ENCODE results near the gene OR9G1. TPM values are rescaled to one million over a fixed set of nuclear protein-coding genes. Genes with fewer than 3 reads are reported as not detected.
"Not testable (repeated sequence)": the region's sequence is repeated elsewhere in the genome, so short reads cannot be mapped to it uniquely, and the experiment has no call there.

Gene OR9G1, protein sequence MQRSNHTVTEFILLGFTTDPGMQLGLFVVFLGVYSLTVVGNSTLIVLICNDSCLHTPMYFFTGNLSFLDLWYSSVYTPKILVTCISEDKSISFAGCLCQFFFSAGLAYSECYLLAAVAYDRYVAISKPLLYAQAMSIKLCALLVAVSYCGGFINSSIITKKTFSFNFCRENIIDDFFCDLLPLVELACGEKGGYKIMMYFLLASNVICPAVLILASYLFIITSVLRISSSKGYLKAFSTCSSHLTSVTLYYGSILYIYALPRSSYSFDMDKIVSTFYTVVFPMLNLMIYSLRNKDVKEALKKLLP
- total RNA-seq: under 0.01 TPM

DNA sequence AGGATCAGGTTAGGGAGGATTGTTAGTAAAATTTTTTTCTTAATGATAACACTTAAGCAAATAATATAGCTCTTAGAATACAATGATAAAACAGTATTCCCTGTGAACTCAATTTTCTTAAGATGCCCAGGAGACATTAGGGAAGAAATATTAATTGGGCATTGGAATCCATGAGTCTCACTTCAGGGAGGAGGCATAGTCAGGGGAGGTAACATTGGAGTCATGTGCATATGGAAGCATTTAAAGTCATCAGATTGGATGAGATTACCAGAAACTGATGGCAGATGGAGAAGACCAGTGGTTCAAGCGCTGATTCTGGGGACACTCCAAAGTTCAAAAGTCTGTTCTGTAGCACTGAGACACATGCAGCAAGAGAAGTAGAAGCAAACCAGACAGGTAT is at the start of gene OR9G1:
Gene OR9G1 (plus strand): TSS at position 301 of the 400 bp plus-strand sequence. CDS start 1,293 bp downstream, outside the sequence.
- no peak for DNase-seq (ENCODE audit: low read depth in 2 of 3, low spot score in 2 of 3)

DNA sequence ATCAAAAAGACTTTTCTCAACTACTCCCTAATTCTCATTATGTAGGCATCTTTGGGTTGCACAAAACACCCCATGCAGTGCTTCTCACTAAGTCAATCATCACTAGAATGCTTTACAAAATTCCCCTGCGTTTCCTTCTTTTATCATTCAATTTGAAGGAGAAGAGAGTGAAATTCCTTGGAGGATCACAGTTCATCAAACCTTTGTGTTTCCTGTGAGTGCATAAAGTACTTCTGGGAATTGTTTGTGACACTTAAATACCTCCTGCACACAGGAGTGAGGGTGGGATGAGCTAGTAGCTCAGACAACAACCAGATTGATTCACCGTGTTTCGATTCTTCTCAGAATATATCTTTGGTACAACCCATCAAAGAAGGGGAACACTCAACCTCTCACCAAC is 39.1 kb upstream of the OR9G1 start:
- DNase-seq (ENCODE audit: low read depth in 2 of 3, low spot score in 2 of 3): no peak

GRCh38 chr11:56663386-56663785 is 35.5 kb upstream of the OR9G1 start, which contains the start of gene OR5AR1:
OR5AR1 (plus strand) TSS chr11:56663686; CDS start chr11:56663686, 0 bp downstream.
- no peak for DNase-seq (ENCODE audit: low read depth in 2 of 3, low spot score in 2 of 3)

DNA sequence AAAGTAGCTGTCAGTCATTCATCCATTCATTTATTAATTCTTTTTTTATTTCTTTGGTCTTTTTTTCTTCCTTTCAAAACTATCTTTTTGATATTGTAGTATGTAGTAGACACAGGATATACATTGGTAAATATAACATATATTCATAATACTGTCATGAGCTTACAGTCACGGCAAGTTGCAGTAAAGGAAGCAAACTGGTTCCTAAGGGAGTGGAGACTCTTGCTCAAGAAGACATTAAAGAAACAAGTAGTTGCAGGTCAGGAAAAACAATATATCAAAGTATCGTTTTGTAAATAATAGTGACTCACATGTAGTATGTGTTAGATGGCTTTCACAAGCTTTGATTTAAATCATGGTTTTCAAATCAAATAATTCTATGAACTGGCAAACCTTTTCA is 27.9 kb upstream of the OR9G1 start:
- DNase-seq (ENCODE audit: low read depth in 2 of 3, low spot score in 2 of 3): no peak

- no peak for DNase-seq (ENCODE audit: low read depth in 2 of 3, low spot score in 2 of 3)
These were observed 10.3 kb upstream of the OR9G1 start for GRCh38 chr11:56688554-56689100.

DNA sequence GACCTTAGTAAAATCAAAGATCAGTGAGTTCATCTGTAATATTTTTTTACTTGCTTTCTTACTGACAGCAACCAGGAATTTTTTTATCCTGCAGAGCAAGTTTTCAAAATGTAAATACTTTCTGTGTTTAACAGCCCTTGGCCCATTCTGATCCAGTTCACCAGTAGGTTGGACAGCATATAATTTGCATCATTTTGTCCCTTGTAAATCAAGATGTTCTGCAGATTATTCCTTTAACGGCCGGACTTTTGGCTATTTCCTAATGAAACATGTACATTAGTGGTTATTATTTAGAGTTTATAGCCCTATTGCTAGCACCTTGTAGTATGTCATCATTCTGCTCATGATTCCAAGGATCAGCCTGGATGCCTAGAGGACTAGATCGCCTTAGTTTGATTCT is 7.7 kb upstream of the OR9G1 start:
- DNase-seq (ENCODE audit: low read depth in 2 of 3, low spot score in 2 of 3): not testable (repeated sequence)

DNA sequence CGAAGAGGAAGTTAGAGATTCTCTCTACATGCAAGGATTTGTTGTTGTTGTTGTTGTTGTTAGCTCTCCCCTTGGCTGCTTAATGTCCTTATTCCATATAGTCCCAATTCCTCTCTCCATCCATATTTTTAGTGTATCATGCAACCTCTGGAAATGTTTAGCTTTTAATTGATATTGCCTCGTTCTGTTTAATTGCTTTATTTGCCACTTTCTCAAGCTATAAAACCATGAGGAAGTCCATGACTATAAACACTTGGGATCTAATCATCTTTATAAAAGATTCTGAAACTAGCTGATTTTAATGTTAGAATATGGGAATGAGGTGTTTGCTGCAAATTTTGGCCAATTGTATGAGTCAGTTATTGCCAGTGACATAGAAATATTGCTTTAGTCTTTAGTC is 5.5 kb upstream of the OR9G1 start:
- DNase-seq (ENCODE audit: low read depth in 2 of 3, low spot score in 2 of 3): no peak

DNA sequence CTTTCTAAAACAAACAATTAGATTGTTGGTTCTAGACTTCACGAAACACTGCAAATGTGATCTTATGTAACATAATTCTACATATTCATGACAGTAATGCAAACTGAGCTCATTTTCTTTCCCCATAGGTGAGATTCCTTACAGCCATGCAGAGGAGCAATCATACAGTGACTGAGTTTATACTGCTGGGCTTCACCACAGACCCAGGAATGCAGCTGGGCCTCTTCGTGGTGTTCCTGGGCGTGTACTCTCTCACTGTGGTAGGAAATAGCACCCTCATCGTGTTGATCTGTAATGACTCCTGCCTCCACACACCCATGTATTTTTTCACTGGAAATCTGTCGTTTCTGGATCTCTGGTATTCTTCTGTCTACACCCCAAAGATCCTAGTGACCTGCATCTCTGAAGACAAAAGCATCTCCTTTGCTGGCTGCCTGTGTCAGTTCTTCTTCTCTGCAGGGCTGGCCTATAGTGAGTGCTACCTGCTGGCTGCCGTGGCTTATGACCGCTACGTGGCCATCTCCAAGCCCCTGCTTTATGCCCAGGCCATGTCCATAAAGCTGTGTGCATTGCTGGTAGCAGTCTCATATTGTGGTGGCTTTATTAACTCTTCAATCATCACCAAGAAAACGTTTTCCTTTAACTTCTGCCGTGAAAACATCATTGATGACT is 1.5 kb downstream of the OR9G1 start:
- no peak for DNase-seq (ENCODE audit: low read depth in 2 of 3, low spot score in 2 of 3)

- DNase-seq (ENCODE audit: low read depth in 2 of 3, low spot score in 2 of 3): no peak
These were observed 2.1 kb downstream of the OR9G1 start for GRCh38 chr11:56700914-56701485.

- no peak for DNase-seq (ENCODE audit: low read depth in 2 of 3, low spot score in 2 of 3)
These were observed 7.0 kb downstream of the OR9G1 start for GRCh38 chr11:56705784-56706396.

DNA sequence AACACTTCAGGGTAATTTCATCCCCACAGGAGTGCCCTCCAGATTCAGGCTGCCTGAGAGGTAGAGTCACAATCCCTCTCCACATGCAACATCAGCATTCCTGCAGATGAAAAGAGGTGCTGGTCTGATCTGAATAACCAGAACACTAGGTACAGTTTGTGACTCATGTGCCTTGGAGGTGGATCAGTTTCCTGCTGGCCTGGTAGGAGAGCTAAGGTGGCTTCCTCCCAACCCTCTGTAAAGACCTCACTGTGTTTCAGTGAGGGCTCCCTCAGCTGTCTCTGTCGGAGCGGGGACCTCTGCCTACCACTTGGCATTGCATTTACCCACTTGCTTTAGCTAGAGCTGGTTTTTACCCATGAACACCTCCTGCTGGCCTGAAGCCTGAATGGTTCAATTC is 7.6 kb downstream of the OR9G1 start:
- no peak for DNase-seq (ENCODE audit: low read depth in 2 of 3, low spot score in 2 of 3)

DNA sequence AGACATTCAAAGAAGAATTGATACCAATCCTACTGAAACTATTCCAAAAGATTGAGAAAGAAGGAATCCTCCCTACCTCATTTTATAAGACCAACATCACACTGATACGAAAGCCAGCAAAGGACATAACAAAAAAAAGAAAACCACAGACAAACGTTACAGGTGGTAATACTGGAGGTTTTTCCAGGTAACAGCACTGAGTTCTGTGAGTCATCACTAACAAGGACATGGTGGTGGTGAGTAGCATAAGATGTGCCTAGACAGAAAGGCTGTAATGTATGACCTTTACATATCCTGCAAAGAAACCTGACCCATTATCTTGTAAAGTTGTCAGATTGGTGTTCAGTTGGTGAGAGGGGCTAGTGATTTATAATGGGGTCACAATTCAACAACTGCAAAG is 15.3 kb downstream of the OR9G1 start:
- no peak for DNase-seq (ENCODE audit: low read depth in 2 of 3, low spot score in 2 of 3)

DNA sequence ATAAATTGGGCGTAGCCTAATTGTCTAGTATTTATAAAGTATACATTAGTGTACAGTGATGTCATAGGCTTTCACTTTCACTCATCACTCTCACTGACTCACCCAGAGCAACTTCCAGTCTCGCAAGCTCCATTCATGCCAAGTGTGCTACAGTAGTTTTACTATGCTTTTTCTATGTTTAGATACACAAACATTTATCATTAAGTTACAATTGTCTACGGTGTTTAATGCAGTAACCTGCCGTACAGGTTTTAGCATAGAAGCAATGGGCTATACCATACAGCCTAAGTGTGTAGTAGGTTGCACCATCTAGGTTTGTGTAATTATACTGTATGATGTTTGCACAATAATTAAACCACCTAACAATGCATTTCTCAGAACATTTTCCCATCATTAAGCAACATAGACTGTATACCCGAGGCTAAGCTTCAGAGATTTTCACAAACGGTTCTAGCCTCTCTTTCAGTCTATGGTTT is 17.5 kb downstream of the OR9G1 start:
- DNase-seq (ENCODE audit: low read depth in 2 of 3, low spot score in 2 of 3): no peak

DNA sequence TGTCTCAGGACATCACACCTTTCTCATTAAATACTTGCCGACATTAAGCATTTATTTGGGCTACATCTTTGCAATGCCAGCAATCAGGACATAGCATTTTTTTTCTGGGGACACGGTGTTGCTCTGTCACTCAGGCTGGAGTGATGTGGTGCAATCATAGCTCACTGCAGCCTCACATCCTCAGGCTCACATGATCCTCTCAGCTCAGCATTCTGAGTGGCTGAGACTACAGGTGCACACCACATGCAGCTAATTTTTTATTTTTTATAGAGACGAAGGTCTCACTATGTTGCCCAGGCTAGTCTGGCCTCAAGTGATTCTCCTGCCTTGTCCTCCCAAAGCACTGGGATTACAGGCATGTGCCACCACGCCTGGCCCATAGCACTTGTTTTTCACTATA is 21.6 kb downstream of the OR9G1 start:
- no peak for DNase-seq (ENCODE audit: low read depth in 2 of 3, low spot score in 2 of 3)

DNA sequence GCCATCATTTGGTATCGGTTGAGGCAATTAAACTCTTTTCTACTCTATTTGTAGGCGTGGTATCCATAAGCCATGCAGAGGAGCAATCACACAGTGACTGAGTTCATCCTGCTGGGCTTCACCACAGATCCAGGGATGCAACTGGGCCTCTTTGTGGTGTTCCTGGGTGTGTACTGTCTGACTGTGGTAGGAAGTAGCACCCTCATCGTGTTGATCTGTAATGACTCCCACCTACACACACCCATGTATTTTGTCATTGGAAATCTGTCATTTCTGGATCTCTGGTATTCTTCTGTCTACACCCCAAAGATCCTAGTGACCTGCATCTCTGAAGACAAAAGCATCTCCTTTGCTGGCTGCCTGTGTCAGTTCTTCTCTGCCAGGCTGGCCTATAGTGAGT is 41.2 kb downstream of the OR9G1 start:
- DNase-seq (ENCODE audit: low read depth in 2 of 3, low spot score in 2 of 3): no peak

DNA sequence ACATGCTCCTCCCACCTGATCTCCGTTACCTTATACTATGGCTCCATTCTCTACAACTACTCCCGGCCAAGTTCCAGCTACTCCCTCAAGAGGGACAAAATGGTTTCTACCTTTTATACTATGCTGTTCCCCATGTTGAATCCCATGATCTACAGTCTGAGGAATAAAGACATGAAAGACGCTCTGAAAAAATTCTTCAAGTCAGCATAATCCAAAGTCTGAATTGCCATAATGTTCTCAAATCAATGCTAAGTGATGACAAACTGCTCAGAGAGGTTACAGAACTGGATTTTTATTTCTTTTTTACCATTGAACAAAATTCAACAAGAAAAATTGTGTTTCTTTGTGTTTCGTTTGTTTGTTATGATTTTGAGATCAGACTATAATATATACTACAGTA is 42.0 kb downstream of the OR9G1 start:
- no peak for DNase-seq (ENCODE audit: low read depth in 2 of 3, low spot score in 2 of 3)

DNA sequence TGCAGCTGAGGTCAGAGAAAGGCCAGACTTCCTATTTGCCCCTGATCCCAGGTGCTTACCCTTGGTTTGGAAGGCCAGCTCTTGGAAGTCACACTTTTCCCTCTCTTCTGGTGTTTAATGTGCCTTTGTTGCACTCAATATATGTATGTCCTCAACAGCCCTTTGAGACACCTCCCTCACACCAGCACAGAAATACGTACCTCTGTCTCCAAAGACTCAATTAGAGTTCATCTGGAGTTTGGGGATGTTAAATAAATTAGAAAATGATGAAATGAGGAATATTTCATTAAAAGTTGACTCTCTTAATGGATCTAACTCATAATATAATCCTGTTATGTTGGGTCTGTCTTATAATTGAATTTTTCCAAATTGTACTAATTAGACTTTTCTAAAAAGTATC is 49.7 kb downstream of the OR9G1 start, which contains the start of gene OR9G4:
Gene OR9G4 (minus strand): TSS at position 101 of the 400 bp plus-strand sequence. CDS start 4,931 bp downstream, outside the sequence.
- no peak for DNase-seq (ENCODE audit: low read depth in 2 of 3, low spot score in 2 of 3)

DNA sequence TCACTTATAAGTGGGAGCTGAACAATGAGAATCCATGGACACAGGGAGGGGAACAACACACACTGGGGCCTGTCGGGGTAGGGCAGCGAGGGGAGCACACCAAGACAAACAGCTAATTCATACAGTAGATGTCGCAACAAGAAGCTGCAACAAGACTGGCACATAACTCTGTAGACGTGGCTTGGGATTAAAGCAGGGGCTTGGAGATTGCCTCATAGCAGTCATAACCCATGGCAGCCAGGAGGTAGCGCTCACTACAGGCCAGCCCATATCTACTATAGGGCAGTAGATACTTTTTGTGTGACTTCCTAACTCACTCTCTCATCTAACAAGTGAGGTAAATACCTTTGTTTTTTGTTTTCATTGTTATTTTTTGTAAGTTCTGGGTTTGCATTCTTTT is 51.3 kb downstream of the OR9G1 start:
- no peak for DNase-seq (ENCODE audit: low read depth in 2 of 3, low spot score in 2 of 3)

DNA sequence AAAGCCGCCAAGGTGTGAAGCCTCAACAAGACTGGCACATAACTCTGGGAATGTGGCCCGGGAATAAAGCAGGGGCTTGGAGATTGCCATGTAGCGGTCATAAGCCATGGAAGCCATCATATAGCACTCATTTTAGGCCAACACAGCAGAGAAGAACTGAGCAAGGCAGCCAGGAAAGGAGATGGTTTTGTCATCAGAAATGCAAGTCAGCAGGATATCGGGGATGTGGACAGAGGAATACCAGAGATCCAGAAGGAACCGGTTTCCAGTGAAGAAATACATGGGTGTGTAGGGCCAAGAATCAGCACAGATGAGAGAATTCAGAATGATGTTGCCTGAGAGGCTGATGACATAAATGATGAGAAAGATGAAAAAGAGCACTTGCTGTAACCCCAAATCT is 52.6 kb downstream of the OR9G1 start:
- DNase-seq (ENCODE audit: low read depth in 2 of 3, low spot score in 2 of 3): no peak

Measured in hematopoietic multipotent progenitor cell (in vitro differentiated cells).